Liver (tissue), 3 donors: ENCODE data around the gene VAV3.

Source experiments
- EGR1 ChIP-seq, 2 donors: IDR thresholded peaks; 2 replicates each; pipeline ENCODE4 v1.6.1; 2016 to 2018; ENCODE audit warnings: antibody characterized with exemption in 2 of 2, low read depth in 2 of 2
- TF ChIP-seq, protein P1 (sequence below): fragments of 150-350 bp; IDR thresholded peaks from 2 replicates; pipeline ENCODE4 v1.5.1; 2017; ENCODE audit warnings: improper control_type of control experiment, low read depth, low read length; ENCODE audit not compliant: missing input control
- donor health status: healthy.
- donor health status: healthy.

DNA sequence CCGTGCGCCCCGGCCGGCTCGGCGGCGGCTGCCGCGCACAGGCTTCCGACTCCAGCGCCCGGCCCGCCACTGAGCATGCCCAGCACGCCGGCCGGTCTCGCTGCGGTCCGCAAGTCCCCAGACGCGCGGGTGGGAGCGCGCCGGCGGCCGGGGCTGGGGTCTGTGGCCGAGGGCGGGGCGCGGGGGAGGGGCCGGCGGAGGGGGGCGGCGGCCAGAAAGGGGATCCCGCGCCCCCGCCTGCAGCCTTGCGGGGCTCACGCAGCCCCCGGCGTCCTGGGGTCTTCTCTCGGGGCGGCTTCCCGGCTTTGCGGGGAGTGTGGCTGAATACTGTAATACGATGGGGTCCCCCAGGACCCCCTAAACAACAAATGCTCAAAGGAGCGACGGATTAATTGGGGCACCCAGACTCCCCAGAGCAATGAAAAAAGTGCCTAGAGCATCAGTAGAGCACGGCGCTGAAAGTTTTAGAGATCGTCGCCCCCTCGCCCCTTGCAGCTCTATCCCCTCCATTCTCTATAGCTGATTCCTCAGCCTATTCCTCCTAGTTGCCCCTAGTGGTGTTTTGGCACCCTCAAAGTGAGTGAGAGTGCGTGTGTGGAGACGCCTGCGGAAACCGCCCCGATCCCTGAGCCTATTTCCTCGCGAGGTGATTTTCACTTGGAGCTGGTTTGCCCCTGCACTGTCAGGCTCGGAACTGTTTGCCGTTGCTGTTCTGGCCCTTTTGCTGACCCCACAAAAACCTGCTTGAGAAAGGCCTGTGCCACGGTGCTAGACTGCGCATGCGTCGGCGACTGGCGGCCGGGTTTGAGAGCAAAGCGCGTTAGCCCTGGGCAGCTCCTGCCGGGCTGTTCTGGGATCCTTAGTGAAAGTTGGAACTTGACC is at the start of gene VAV3:
- TF ChIP-seq EGR1 (IDR thresholded peaks at IDR 0.05; ENCODE audit: low read depth in 2 of 2), result no peak
- TF ChIP-seq, protein P1, sequence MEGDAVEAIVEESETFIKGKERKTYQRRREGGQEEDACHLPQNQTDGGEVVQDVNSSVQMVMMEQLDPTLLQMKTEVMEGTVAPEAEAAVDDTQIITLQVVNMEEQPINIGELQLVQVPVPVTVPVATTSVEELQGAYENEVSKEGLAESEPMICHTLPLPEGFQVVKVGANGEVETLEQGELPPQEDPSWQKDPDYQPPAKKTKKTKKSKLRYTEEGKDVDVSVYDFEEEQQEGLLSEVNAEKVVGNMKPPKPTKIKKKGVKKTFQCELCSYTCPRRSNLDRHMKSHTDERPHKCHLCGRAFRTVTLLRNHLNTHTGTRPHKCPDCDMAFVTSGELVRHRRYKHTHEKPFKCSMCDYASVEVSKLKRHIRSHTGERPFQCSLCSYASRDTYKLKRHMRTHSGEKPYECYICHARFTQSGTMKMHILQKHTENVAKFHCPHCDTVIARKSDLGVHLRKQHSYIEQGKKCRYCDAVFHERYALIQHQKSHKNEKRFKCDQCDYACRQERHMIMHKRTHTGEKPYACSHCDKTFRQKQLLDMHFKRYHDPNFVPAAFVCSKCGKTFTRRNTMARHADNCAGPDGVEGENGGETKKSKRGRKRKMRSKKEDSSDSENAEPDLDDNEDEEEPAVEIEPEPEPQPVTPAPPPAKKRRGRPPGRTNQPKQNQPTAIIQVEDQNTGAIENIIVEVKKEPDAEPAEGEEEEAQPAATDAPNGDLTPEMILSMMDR, result no peak
